Measurements from ENCODE around the gene METTL18. TPM values are rescaled to one million over a fixed set of nuclear protein-coding genes. Genes with fewer than 3 reads are reported as not detected.
A peak's percentile ranks its signal among the peaks of the same experiment; 100 is the strongest.

The METTL18 gene
- total RNA-seq, 1 experiment from 2014 or later, result 6.9 TPM

DNA sequence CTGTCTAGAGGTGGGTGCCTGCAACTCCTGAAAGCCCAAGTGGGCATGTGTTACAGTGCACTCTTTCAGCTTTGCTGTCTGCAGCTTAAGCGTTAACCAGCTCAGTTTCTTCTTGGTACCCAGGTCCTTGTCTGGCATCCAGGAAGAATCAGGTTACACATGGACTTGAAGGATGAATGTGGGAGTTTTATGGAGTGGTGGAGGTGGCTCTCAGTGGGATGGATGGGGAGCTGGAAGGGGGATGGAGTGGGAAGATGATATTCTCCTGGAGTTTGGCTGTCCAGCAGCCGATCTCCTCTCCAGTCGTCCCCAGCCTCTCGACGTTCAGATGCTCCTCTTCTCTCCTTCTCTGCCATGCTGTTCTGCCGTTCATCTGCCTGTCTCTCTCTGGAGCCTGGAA, 9.4 kb downstream of the METTL18 start:
- POLR2A ChIA-PET, result no interaction called here
- H3K36me3 Mint-ChIP-seq (ENCODE audit: insufficient read depth, unreplicated experiment), result peaks cover 4% of the 10 kb centered on the region

DNA sequence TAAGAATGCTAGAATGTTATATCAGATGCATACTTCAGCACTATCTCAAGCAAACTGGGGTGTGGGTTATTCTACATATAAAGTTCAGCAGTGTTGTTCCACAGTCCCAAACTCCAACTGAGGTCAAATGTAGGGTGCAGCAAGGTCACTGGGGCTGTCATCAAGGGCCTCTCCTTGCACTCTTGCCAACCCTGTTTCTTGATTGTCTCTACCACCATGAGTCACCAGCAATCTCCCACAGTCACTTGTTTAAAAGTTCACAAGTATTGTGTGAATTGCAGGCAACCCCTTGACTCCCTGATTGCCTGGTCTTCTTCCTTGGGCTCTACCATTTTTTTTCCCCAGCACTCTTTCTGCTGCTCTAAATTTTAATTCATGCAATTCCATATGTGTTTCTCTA, 10.6 kb downstream of the METTL18 start:
- peaks cover 12% of the 10 kb centered on the region for H3K4me1 Mint-ChIP-seq (ENCODE audit: low read depth, unreplicated experiment)
- H3K36me3 Mint-ChIP-seq (ENCODE audit: insufficient read depth, unreplicated experiment), result peaks cover 4% of the 10 kb centered on the region
- peaks cover 14% of the 10 kb centered on the region for H3K9me3 Mint-ChIP-seq (ENCODE audit: unreplicated experiment)
- TF ChIP-seq CTCF (IDR thresholded peaks at IDR 0.05; ENCODE audit: insufficient read depth in 1 of 2, low read depth in 1 of 2, low read length in 1 of 2, severe bottlenecking in 1 of 2, unreplicated experiment in 1 of 2), result no peak
- H3K27me3 Mint-ChIP-seq (ENCODE audit: insufficient read depth, unreplicated experiment), result no peaks in the 10 kb centered on the region
- no peak for DNase-seq
- no peaks in the 10 kb centered on the region for H3K36me3 ChIP-seq (ENCODE audit: control insufficient read depth, insufficient read depth, low read length)
- H3K4me1 ChIP-seq, result peaks cover 28% of the 10 kb centered on the region
- no peaks in the 10 kb centered on the region for H3K27me3 ChIP-seq (replicated peaks; ENCODE audit: control insufficient read depth, insufficient read depth, low read length)
- no peaks in the 10 kb centered on the region for H3K9me3 ChIP-seq
- H3K4me3 Mint-ChIP-seq (ENCODE audit: unreplicated experiment), result no peak overlapping the region
- POLR2A ChIA-PET, result no interaction called here
- intact Hi-C loops (cut with micrococcal nuclease; ENCODE audit: unreplicated experiment), result no loop called here
- CTCF ChIA-PET, result no interaction called here
- no peak overlapping the region for H3K27ac Mint-ChIP-seq (ENCODE audit: unreplicated experiment)
- H3K4me3 ChIP-seq (ENCODE audit: low read depth, low read length), result no peak overlapping the region
- no TSS peak for BruUV-seq (replicated peaks)

More for the DNA sequence above, 9.4 kb downstream of the METTL18 start:
- no peak overlapping the region for H3K27ac Mint-ChIP-seq (ENCODE audit: unreplicated experiment)
- no peaks in the 10 kb centered on the region for H3K27me3 ChIP-seq (replicated peaks; ENCODE audit: control insufficient read depth, insufficient read depth, low read length)
- peaks cover 10% of the 10 kb centered on the region for H3K9me3 Mint-ChIP-seq (ENCODE audit: unreplicated experiment)
- H3K4me3 Mint-ChIP-seq (ENCODE audit: unreplicated experiment), result no peak overlapping the region
- BruUV-seq (replicated peaks), result no TSS peak
- CTCF ChIA-PET, result no interaction called here
- intact Hi-C loops (cut with micrococcal nuclease; ENCODE audit: unreplicated experiment), result no loop called here
- H3K4me1 Mint-ChIP-seq (ENCODE audit: low read depth, unreplicated experiment), result peaks cover 6% of the 10 kb centered on the region
- H3K27me3 Mint-ChIP-seq (ENCODE audit: insufficient read depth, unreplicated experiment), result no peaks in the 10 kb centered on the region
- H3K9me3 ChIP-seq, result no peaks in the 10 kb centered on the region
- peaks cover 23% of the 10 kb centered on the region for H3K4me1 ChIP-seq
- no peak for TF ChIP-seq CTCF (IDR thresholded peaks at IDR 0.05; ENCODE audit: insufficient read depth in 1 of 2, low read depth in 1 of 2, low read length in 1 of 2, severe bottlenecking in 1 of 2, unreplicated experiment in 1 of 2)
- no peak overlapping the region for H3K4me3 ChIP-seq (ENCODE audit: low read depth, low read length)
- no peaks in the 10 kb centered on the region for H3K36me3 ChIP-seq (ENCODE audit: control insufficient read depth, insufficient read depth, low read length)
- DNase-seq, result no peak

GRCh38 chr1:169782596-169782995, 12.1 kb downstream of the METTL18 start:
- Mint-ChIP-seq H3K27me3 (ENCODE audit: insufficient read depth, unreplicated experiment) (no peaks in the 10 kb centered on the region), H3K4me3 (ENCODE audit: unreplicated experiment) (no peak overlapping the region), H3K36me3 (ENCODE audit: insufficient read depth, unreplicated experiment) (peaks cover 4% of the 10 kb centered on the region), H3K4me1 (ENCODE audit: low read depth, unreplicated experiment) (peaks cover 15% of the 10 kb centered on the region), H3K27ac (ENCODE audit: unreplicated experiment) (peak overlapping the region; percentile 80), H3K9me3 (ENCODE audit: unreplicated experiment) (peaks cover 20% of the 10 kb centered on the region)
- no peaks in the 10 kb centered on the region for H3K9me3 ChIP-seq
- ChIA-PET POLR2A (no interaction called here), CTCF (no interaction called here)
- TF ChIP-seq CTCF (IDR thresholded peaks at IDR 0.05; ENCODE audit: insufficient read depth in 1 of 2, low read depth in 1 of 2, low read length in 1 of 2, severe bottlenecking in 1 of 2, unreplicated experiment in 1 of 2), result no peak
- no TSS peak for BruUV-seq (replicated peaks)
- no peaks in the 10 kb centered on the region for H3K36me3 ChIP-seq (ENCODE audit: control insufficient read depth, insufficient read depth, low read length)
- H3K27me3 ChIP-seq (replicated peaks; ENCODE audit: control insufficient read depth, insufficient read depth, low read length), result no peaks in the 10 kb centered on the region
- H3K4me3 ChIP-seq (ENCODE audit: low read depth, low read length), result no peak overlapping the region
- intact Hi-C loops (cut with micrococcal nuclease; ENCODE audit: unreplicated experiment), result no loop called here
- no peak for DNase-seq
- H3K4me1 ChIP-seq, result peaks cover 28% of the 10 kb centered on the region
